Activated B cell treated with CpG ODN at 0.5 μM for 24 hours (primary cell): Measurements from ENCODE around the gene OLFM3. TPM values are rescaled to one million over a fixed set of nuclear protein-coding genes. Genes with fewer than 3 reads are reported as not detected.

ENCODE experiments used
- ATAC-seq: fragments of 200-7000 bp; cut with Tn5 transposase; one replicate; pipeline ENCODE4 v1.10.0; 2021; ENCODE audit warnings: low read depth, mild to moderate bottlenecking, moderate library complexity
- CTCF ChIA-PET: fragments of 350-600 bp; sonication (Branson Sonifier 250); formaldehyde crosslinking; loops from one replicate; lab custom pipeline; 2021; ENCODE audit warnings: antibody characterized with exemption; lab: Charles Lee
- POLR2A ChIA-PET: fragments of 350-600 bp; sonication (Branson Sonifier 250); formaldehyde crosslinking; loops from one replicate; lab custom pipeline; 2021; ENCODE audit warnings: antibody characterized with exemption; lab: Charles Lee
- DNase-seq: peaks from one replicate; pipeline ENCODE4 v3.0.0; 2022
- H3K27ac Mint-ChIP-seq: one replicate; pipeline ENCODE4 v1.8.0; 2020; ENCODE audit warnings: mixed read lengths
- H3K27me3 Mint-ChIP-seq: one replicate; pipeline ENCODE4 v1.8.0; 2021; ENCODE audit warnings: mixed read lengths
- H3K36me3 Mint-ChIP-seq: one replicate; pipeline ENCODE4 v1.8.0; 2021; ENCODE audit warnings: low read depth, mixed read lengths
- H3K4me1 Mint-ChIP-seq: one replicate; pipeline ENCODE4 v1.8.0; 2021; ENCODE audit warnings: mixed read lengths
- H3K4me3 Mint-ChIP-seq: one replicate; pipeline ENCODE4 v1.8.0; 2020; ENCODE audit warnings: mild to moderate bottlenecking, mixed read lengths
- H3K9me3 Mint-ChIP-seq: one replicate; pipeline ENCODE4 v1.8.0; 2020; ENCODE audit warnings: mixed read lengths
- intact Hi-C: fragments of 100-400 bp; cut with micrococcal nuclease; formaldehyde crosslinking; loops from one replicate; pipeline ENCODE4 v1.15.1; 2024
- total RNA-seq: library from RNA; stranded (reverse); gene quantifications from 2 replicates; pipeline ENCODE4 v1.2.3, GENCODE V29; 2022
- TF ChIP-seq, protein P1 (sequence below): fragments of 200-600 bp; IDR thresholded peaks from one replicate; pipeline ENCODE4 v1.8.0; 2022; ENCODE audit warnings: antibody characterized with exemption, mild to moderate bottlenecking

The OLFM3 gene
- total RNA-seq, 1 donor from 2014 or later = not detected

DNA sequence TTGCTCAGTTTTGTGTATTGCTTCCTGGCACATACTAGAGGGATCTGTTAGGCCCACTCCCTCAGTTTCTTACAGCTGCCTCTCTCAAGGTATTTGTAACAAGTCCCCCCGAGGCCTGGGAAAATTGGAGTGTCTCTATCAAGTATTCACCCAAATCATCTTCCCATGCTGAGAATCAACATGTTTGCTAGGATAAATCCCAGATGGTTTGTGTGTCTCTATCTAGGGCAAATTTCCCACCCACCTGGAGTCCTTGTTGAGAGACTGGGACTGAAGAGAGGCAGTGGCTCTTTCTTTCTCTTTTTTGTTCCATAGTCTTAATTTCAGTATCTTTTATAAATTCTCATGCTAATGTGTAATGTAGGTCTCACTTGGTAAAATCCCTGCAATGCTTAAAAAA, 58.0 kb downstream of the OLFM3 start:
- Mint-ChIP-seq H3K27me3 (no peaks in the 10 kb centered on the region), H3K36me3 (no peaks in the 10 kb centered on the region), H3K9me3 (no peaks in the 10 kb centered on the region), H3K27ac (no peak overlapping the region), H3K4me3 (no peak overlapping the region), H3K4me1 (no peaks in the 10 kb centered on the region)
- CTCF ChIA-PET = no interaction called here
- ATAC-seq (no peak), DNase-seq (no peak)
- POLR2A ChIA-PET = no interaction called here
- TF ChIP-seq, protein P1, sequence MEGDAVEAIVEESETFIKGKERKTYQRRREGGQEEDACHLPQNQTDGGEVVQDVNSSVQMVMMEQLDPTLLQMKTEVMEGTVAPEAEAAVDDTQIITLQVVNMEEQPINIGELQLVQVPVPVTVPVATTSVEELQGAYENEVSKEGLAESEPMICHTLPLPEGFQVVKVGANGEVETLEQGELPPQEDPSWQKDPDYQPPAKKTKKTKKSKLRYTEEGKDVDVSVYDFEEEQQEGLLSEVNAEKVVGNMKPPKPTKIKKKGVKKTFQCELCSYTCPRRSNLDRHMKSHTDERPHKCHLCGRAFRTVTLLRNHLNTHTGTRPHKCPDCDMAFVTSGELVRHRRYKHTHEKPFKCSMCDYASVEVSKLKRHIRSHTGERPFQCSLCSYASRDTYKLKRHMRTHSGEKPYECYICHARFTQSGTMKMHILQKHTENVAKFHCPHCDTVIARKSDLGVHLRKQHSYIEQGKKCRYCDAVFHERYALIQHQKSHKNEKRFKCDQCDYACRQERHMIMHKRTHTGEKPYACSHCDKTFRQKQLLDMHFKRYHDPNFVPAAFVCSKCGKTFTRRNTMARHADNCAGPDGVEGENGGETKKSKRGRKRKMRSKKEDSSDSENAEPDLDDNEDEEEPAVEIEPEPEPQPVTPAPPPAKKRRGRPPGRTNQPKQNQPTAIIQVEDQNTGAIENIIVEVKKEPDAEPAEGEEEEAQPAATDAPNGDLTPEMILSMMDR = no peak
- intact Hi-C loops = no loop called here

GRCh38 chr1:101929343-101929742, 67.4 kb downstream of the OLFM3 start:
- Mint-ChIP-seq H3K9me3 (peaks cover 4% of the 10 kb centered on the region), H3K27ac (no peak overlapping the region), H3K4me3 (no peak overlapping the region), H3K27me3 (no peaks in the 10 kb centered on the region), H3K4me1 (no peaks in the 10 kb centered on the region), H3K36me3 (no peaks in the 10 kb centered on the region)
- DNase-seq (no peak), ATAC-seq (no peak)
- intact Hi-C loops = no loop called here
- TF ChIP-seq, protein P1 = no peak
- ChIA-PET CTCF (no interaction called here), POLR2A (no interaction called here)

GRCh38 chr1:101928829-101929228, 67.9 kb downstream of the OLFM3 start:
- intact Hi-C loops = no loop called here
- Mint-ChIP-seq H3K4me3 (no peak overlapping the region), H3K27me3 (no peaks in the 10 kb centered on the region), H3K9me3 (peaks cover 4% of the 10 kb centered on the region), H3K36me3 (no peaks in the 10 kb centered on the region), H3K27ac (no peak overlapping the region), H3K4me1 (no peaks in the 10 kb centered on the region)
- CTCF ChIA-PET = no interaction called here
- POLR2A ChIA-PET = no interaction called here
- no peak for ATAC-seq
- DNase-seq = no peak
- TF ChIP-seq, protein P1 = no peak

GRCh38 chr1:101924700-101925099, 72.0 kb downstream of the OLFM3 start:
- H3K4me3 Mint-ChIP-seq = no peak overlapping the region
- TF ChIP-seq, protein P1 = no peak
- ATAC-seq (no peak), DNase-seq (no peak)
- CTCF ChIA-PET = no interaction called here
- no peak overlapping the region for H3K27ac Mint-ChIP-seq
- intact Hi-C loops = no loop called here
- H3K9me3 Mint-ChIP-seq = no peaks in the 10 kb centered on the region
- H3K27me3 Mint-ChIP-seq = no peaks in the 10 kb centered on the region
- no peaks in the 10 kb centered on the region for H3K4me1 Mint-ChIP-seq
- no peaks in the 10 kb centered on the region for H3K36me3 Mint-ChIP-seq
- POLR2A ChIA-PET = no interaction called here

- H3K4me3 Mint-ChIP-seq = no peak overlapping the region
- no peak overlapping the region for H3K27ac Mint-ChIP-seq
- DNase-seq = no peak
- no peak for ATAC-seq
- ChIA-PET POLR2A (no interaction called here), CTCF (no interaction called here)
- no peaks in the 10 kb centered on the region for H3K4me1 Mint-ChIP-seq
- TF ChIP-seq, protein P1 = no peak
- intact Hi-C loops = no loop called here
- no peaks in the 10 kb centered on the region for H3K36me3 Mint-ChIP-seq
- no peaks in the 10 kb centered on the region for H3K9me3 Mint-ChIP-seq
- no peaks in the 10 kb centered on the region for H3K27me3 Mint-ChIP-seq
Observed at GRCh38 chr1:101920577-101920976, 76.1 kb downstream of the OLFM3 start.
